LHCN-M2 (cell line): Measurements from ENCODE around the gene SAMD3. TPM values are rescaled to one million over a fixed set of nuclear protein-coding genes. Genes with fewer than 3 reads are reported as not detected.
"Not testable (repeated sequence)": the region's sequence is repeated elsewhere in the genome, so short reads cannot be mapped to it uniquely, and the experiment has no call there.

Experiments
- DNase-seq: peaks from one replicate; pipeline ENCODE4 v3.0.0-alpha.2; 2012; ENCODE audit warnings: low read depth
- total RNA-seq: library from RNA; depleted of rRNA; stranded (reverse); fragments of >200 nt; gene quantifications from 2 replicates; pipeline ENCODE4 v1.2.3, GENCODE V29; 2014

SAMD3 gene
- total RNA-seq, 1 experiment from 2014 or later = not detected

- no peak for DNase-seq
These were observed 10.4 kb downstream of the SAMD3 start for GRCh38 chr6:130212215-130212874.

- DNase-seq = no peak
These were observed 11.1 kb downstream of the SAMD3 start for GRCh38 chr6:130211691-130212090.

- DNase-seq = no peak
These were observed 14.6 kb downstream of the SAMD3 start for GRCh38 chr6:130207979-130208649.

- DNase-seq = peak; percentile 3
These were observed 16.3 kb downstream of the SAMD3 start for GRCh38 chr6:130206479-130206878.

GRCh38 chr6:130204322-130204721 is 18.4 kb downstream of the SAMD3 start:
- no peak for DNase-seq

GRCh38 chr6:130203370-130203769 is 19.4 kb downstream of the SAMD3 start:
- no peak for DNase-seq

- no peak for DNase-seq
These were observed 20.0 kb downstream of the SAMD3 start for GRCh38 chr6:130202782-130203181.

- no peak for DNase-seq
These were observed 22.7 kb downstream of the SAMD3 start for GRCh38 chr6:130200020-130200419.

- DNase-seq = no peak
These were observed 24.2 kb downstream of the SAMD3 start for GRCh38 chr6:130198483-130199035.

GRCh38 chr6:130197816-130198482 is 24.8 kb downstream of the SAMD3 start:
- DNase-seq = not testable (repeated sequence)

- not testable (repeated sequence) for DNase-seq
These were observed 28.3 kb downstream of the SAMD3 start for GRCh38 chr6:130194434-130194833.

- no peak for DNase-seq
These were observed 31.8 kb downstream of the SAMD3 start for GRCh38 chr6:130190701-130191690.

GRCh38 chr6:130189531-130190397 is 33.0 kb downstream of the SAMD3 start:
- no peak for DNase-seq

GRCh38 chr6:130188207-130188899 is 34.4 kb downstream of the SAMD3 start:
- DNase-seq = no peak

GRCh38 chr6:130187335-130188206 is 35.2 kb downstream of the SAMD3 start:
- no peak for DNase-seq

GRCh38 chr6:130185658-130186057 is 37.1 kb downstream of the SAMD3 start:
- DNase-seq = no peak

- DNase-seq = no peak
These were observed 39.2 kb downstream of the SAMD3 start for GRCh38 chr6:130183271-130184222.
